OCI-LY3 (cell line): ENCODE data around the gene LTBP1.
"Not testable (repeated sequence)": the region's sequence is repeated elsewhere in the genome, so short reads cannot be mapped to it uniquely, and the experiment has no call there.

Source experiments
- H2AFZ ChIP-seq: fragments of 200-600, 300-600 bp; shearing (Covaris generic); 2 replicates; pipeline ENCODE4 v1.6.0; 2014; ENCODE audit warnings: antibody characterized with exemption, low read depth, low read length
- H3K27ac ChIP-seq: fragments of 200-600, 300-600 bp; sonication (generic); 2 replicates; pipeline ENCODE4 v1.5.1; 2014; ENCODE audit warnings: mild to moderate bottlenecking, low read length, moderate library complexity, mixed read lengths
- H3K27me3 ChIP-seq: fragments of 200-600, 300-600 bp; sonication (generic); 2 replicates; pipeline ENCODE4 v1.6.1; 2014; ENCODE audit warnings: low read depth, low read length, mixed read lengths
- H3K36me3 ChIP-seq: fragments of 200-600, 300-600 bp; sonication (generic); replicated peaks from 2 replicates; pipeline ENCODE3; 2014; ENCODE audit warnings: low read depth, low read length, mixed read lengths
- H3K4me1 ChIP-seq: fragments of 300-600, 200-600 bp; sonication (generic); 2 replicates; pipeline ENCODE4 v1.6.1; 2014; ENCODE audit warnings: low read length, mixed read lengths
- H3K4me2 ChIP-seq: fragments of 200-600, 300-600 bp; sonication (generic); 2 replicates; pipeline ENCODE4 v1.6.1; 2014; ENCODE audit warnings: low read length, mixed read lengths
- H3K4me3 ChIP-seq: fragments of 300-600, 200-600 bp; sonication (generic); 2 replicates; pipeline ENCODE4 v1.5.1; 2014; ENCODE audit warnings: antibody characterized with exemption, mild to moderate bottlenecking, low read length, moderate library complexity
- H3K79me2 ChIP-seq: fragments of 300-600, 200-600 bp; shearing (Covaris generic); 2 replicates; pipeline ENCODE4 v1.6.1; 2014; ENCODE audit warnings: mild to moderate bottlenecking, low read length, mixed read lengths
- H3K9ac ChIP-seq: fragments of 300-600, 200-600 bp; shearing (Covaris generic); 2 replicates; pipeline ENCODE4 v1.6.0; 2014; ENCODE audit warnings: mild to moderate bottlenecking, low read length, moderate library complexity
- H3K9me3 ChIP-seq: fragments of 200-600, 300-600 bp; shearing (Covaris generic); 2 replicates; pipeline ENCODE4 v1.6.1; 2014; ENCODE audit warnings: low read length, mixed read lengths; ENCODE audit not compliant: insufficient read depth
- H4K20me1 ChIP-seq: fragments of 200-600, 300-600 bp; sonication (generic); 2 replicates; pipeline ENCODE4 v1.6.1; 2016; ENCODE audit warnings: low read length, mixed read lengths; ENCODE audit not compliant: insufficient read depth
- CTCF ChIP-seq: fragments of 200-600, 300-600 bp; sonication (generic); IDR thresholded peaks from 2 replicates; pipeline ENCODE4 v1.5.1; 2014; ENCODE audit warnings: antibody characterized with exemption, low read length, low read depth
- EZH2phosphoT487 ChIP-seq: fragments of 200-600 bp; shearing (Covaris generic); IDR thresholded peaks from 2 replicates; pipeline ENCODE4 v1.6.1; 2018; ENCODE audit warnings: antibody characterized with exemption, mixed run types, low read depth

LTBP1 gene

GRCh38 chr2:32965523-32966171 lies 18.9 kb downstream of the LTBP1 start:
- no peaks in the 10 kb centered on the region; the same call in 1 of the 2 replicates for H3K9me3 ChIP-seq
- H2AFZ ChIP-seq = no peak overlapping the region
- no peak overlapping the region for H3K27ac ChIP-seq
- no peaks in the 10 kb centered on the region for H3K27me3 ChIP-seq
- no peaks in the 10 kb centered on the region for H3K36me3 ChIP-seq
- no peak overlapping the region for H3K4me2 ChIP-seq
- no peak overlapping the region for H3K9ac ChIP-seq
- TF ChIP-seq EZH2phosphoT487 (no peak), CTCF (no peak)
- H4K20me1 ChIP-seq = no peaks in the 10 kb centered on the region
- no peaks in the 10 kb centered on the region for H3K4me1 ChIP-seq
- no peaks in the 10 kb centered on the region for H3K79me2 ChIP-seq
- no peak overlapping the region for H3K4me3 ChIP-seq

GRCh38 chr2:32969444-32970162 lies 22.9 kb downstream of the LTBP1 start:
- no peaks in the 10 kb centered on the region; the same call in 1 of the 2 replicates for H3K9me3 ChIP-seq
- no peak overlapping the region for H3K4me3 ChIP-seq
- no peak overlapping the region for H2AFZ ChIP-seq
- no peaks in the 10 kb centered on the region for H3K79me2 ChIP-seq
- no peak overlapping the region for H3K4me2 ChIP-seq
- TF ChIP-seq CTCF (no peak), EZH2phosphoT487 (no peak)
- no peaks in the 10 kb centered on the region for H3K4me1 ChIP-seq
- no peak overlapping the region for H3K9ac ChIP-seq
- no peaks in the 10 kb centered on the region for H3K27me3 ChIP-seq
- no peaks in the 10 kb centered on the region for H4K20me1 ChIP-seq
- no peaks in the 10 kb centered on the region for H3K36me3 ChIP-seq
- no peak overlapping the region for H3K27ac ChIP-seq

- not testable (repeated sequence) for H3K4me3 ChIP-seq, H2AFZ ChIP-seq, H3K4me2 ChIP-seq, H3K79me2 ChIP-seq, H3K36me3 ChIP-seq, H3K27me3 ChIP-seq, H3K9ac ChIP-seq, H3K27ac ChIP-seq, H3K9me3 ChIP-seq, H4K20me1 ChIP-seq, H3K4me1 ChIP-seq
Measured at GRCh38 chr2:32973772-32974171, 27.0 kb downstream of the LTBP1 start.

- TF ChIP-seq CTCF (no peak), EZH2phosphoT487 (no peak)
- no peaks in the 10 kb centered on the region for H3K79me2 ChIP-seq
- no peak overlapping the region for H2AFZ ChIP-seq
- no peaks in the 10 kb centered on the region for H3K4me1 ChIP-seq
- H3K27ac ChIP-seq = no peak overlapping the region
- no peaks in the 10 kb centered on the region for H3K27me3 ChIP-seq
- H3K4me3 ChIP-seq = no peak overlapping the region
- H3K9me3 ChIP-seq = peaks cover 4% of the 10 kb centered on the region; the same call in 1 of the 2 replicates
- H4K20me1 ChIP-seq = no peaks in the 10 kb centered on the region
- H3K4me2 ChIP-seq = no peak overlapping the region
- H3K9ac ChIP-seq = no peak overlapping the region
- no peaks in the 10 kb centered on the region for H3K36me3 ChIP-seq
Measured at GRCh38 chr2:32976409-32977063, 29.8 kb downstream of the LTBP1 start.
